Panc1 (cell line): Measurements from ENCODE around the gene MPRIP. TPM values are rescaled to one million over a fixed set of nuclear protein-coding genes. Genes with fewer than 3 reads are reported as not detected.

ENCODE experiments used
- ATAC-seq: fragments of 200-7000 bp; cut with Tn5 transposase; 2 replicates; pipeline ENCODE4 v1.9.1; 2020; ENCODE audit warnings: mild to moderate bottlenecking, moderate library complexity
- BruUV-seq: library from RNA; stranded (reverse); fragments of 400-500 nt; replicated peaks from 2 replicates; lab custom pipeline; 2021; lab: Mats Ljungman, UMichigan
- CTCF ChIA-PET: fragments of 300-600 bp; sonication (Branson Sonifier 250); formaldehyde crosslinking; loops from one replicate; lab custom pipeline; 2022; ENCODE audit warnings: antibody characterized with exemption; lab: Charles Lee
- POLR2A ChIA-PET: fragments of 300-600 bp; sonication (Branson Sonifier 250); formaldehyde crosslinking; loops from one replicate; lab custom pipeline; 2022; ENCODE audit warnings: antibody characterized with exemption; lab: Charles Lee
- DNase-seq: peaks from one replicate; pipeline ENCODE4 v3.0.0-alpha.2; 2010; ENCODE audit warnings: low read depth, low spot score
- H3K27ac ChIP-seq: 2 replicates; pipeline ENCODE4 v1.5.1; 2011; ENCODE audit warnings: mild to moderate bottlenecking, low read length, inconsistent platforms
- H3K27me3 ChIP-seq: fragments of 200-500 bp; sonication (Bioruptor generic); 2 replicates; pipeline ENCODE4 v1.6.0; 2014; ENCODE audit warnings: low read length, inconsistent platforms; ENCODE audit not compliant: control insufficient read depth, insufficient read depth
- H3K36me3 ChIP-seq: fragments of 200-500 bp; sonication (Bioruptor generic); 2 replicates; pipeline ENCODE4 v1.5.1; 2014; ENCODE audit warnings: inconsistent platforms, mild to moderate bottlenecking, low read length, moderate library complexity; ENCODE audit not compliant: control insufficient read depth, insufficient read depth
- H3K4me1 ChIP-seq: 2 replicates; pipeline ENCODE4 v1.5.1; 2011; ENCODE audit warnings: inconsistent platforms, mild to moderate bottlenecking, low read length, moderate library complexity; ENCODE audit not compliant: control insufficient read depth, insufficient read depth
- H3K4me3 ChIP-seq, 2 experiments: 2 replicates each; pipeline ENCODE4 v1.5.1; 2011 to 2012; ENCODE audit warnings: low read depth in 2 of 2, low read length in 2 of 2, mild to moderate bottlenecking in 2 of 2, inconsistent platforms in 1 of 2, moderate library complexity in 1 of 2
- H3K9me3 ChIP-seq: fragments of 200-500 bp; sonication (Bioruptor generic); 2 replicates; pipeline ENCODE4 v1.5.1; 2014; ENCODE audit warnings: low read depth, mild to moderate bottlenecking, inconsistent platforms, low read length, moderate library complexity; ENCODE audit not compliant: control insufficient read depth, insufficient read depth
- POLR2AphosphoS5 ChIP-seq: IDR thresholded peaks from 2 replicates; pipeline ENCODE4 v1.6.1; 2012; ENCODE audit warnings: mild to moderate bottlenecking, low read depth, low read length, moderate library complexity
- SIN3A ChIP-seq: IDR thresholded peaks from 2 replicates; pipeline ENCODE4 v1.6.1; 2012; ENCODE audit warnings: low read depth, mild to moderate bottlenecking, low read length, moderate library complexity, borderline replicate concordance; ENCODE audit not compliant: insufficient read depth
- TCF7L2 ChIP-seq: IDR thresholded peaks from 2 replicates; pipeline ENCODE4 v1.6.1; 2011; ENCODE audit warnings: mild to moderate bottlenecking, low read depth, low read length, inconsistent platforms
- in situ Hi-C: cut with HindIII; loops from 2 replicates; pipeline ENCODE4 v1.10.0; 2016; ENCODE audit warnings: low sequenced_read_pairs, low pct_unique_long_range_greater_than_20kb
- intact Hi-C: fragments of 100-400 bp; cut with micrococcal nuclease; formaldehyde crosslinking; loops from one replicate; pipeline ENCODE4 v1.10.0; 2022; ENCODE audit not compliant: unreplicated experiment
- total RNA-seq: library from RNA; stranded (reverse); gene quantifications from one replicate; pipeline ENCODE4 v1.2.1, GENCODE V29; 2021; ENCODE audit not compliant: unreplicated experiment
- TF ChIP-seq, protein P1 (sequence below), 2 experiments: IDR thresholded peaks; 2 replicates each; pipeline ENCODE4 v1.6.1; 2011 to 2012; ENCODE audit warnings: low read depth in 2 of 2, control low read depth in 1 of 2, low read length in 1 of 2, mild to moderate bottlenecking in 1 of 2, moderate library complexity in 1 of 2; ENCODE audit not compliant: insufficient read depth in 1 of 2
- TF ChIP-seq, protein P2 (sequence below): fragments of 450-650 bp; IDR thresholded peaks from 2 replicates; pipeline ENCODE4 v1.5.1; 2017; ENCODE audit warnings: mild to moderate bottlenecking

MPRIP gene
- total RNA-seq, 1 experiment from 2014 or later = 155 TPM

DNA sequence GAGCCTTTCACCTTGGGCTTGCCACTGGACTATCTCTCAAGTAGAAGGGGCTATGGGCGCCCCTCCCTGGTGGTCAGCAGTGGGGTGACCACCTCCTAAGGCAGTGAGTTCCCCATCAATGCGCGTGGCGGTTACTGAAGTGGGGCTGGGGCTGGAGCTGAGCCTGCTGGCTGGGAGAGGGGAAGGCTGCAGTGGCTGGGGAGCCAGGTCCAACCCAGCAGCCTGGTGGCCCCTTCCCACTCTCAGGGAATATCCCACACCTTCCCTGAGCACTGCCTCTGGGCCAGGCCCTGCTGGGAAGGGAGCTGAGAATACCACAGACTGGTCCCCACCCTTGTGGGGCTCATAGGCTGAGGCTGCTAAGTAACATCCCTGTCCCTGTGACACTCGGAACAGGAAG is 19.8 kb upstream of the MPRIP start:
- CTCF ChIA-PET = no interaction called here
- Histone ChIP-seq H3K27me3 (no peaks in the 10 kb centered on the region), H3K36me3 (no peaks in the 10 kb centered on the region), H3K27ac (no peak overlapping the region), H3K4me3 (no peak overlapping the region), H3K4me1 (0 out of 2 replicates have a peak, but pooled peaks cover 4% of the 10 kb centered on the region), H3K9me3 (no peaks in the 10 kb centered on the region)
- in situ Hi-C loops = no loop called here
- POLR2A ChIA-PET = no interaction called here
- no TSS peak for BruUV-seq
- no peak for DNase-seq
- intact Hi-C loops = no loop called here
- no peak for ATAC-seq
- TF ChIP-seq SIN3A (no peak), POLR2AphosphoS5 (no peak), TCF7L2 (no peak)
- TF ChIP-seq, protein P1, sequence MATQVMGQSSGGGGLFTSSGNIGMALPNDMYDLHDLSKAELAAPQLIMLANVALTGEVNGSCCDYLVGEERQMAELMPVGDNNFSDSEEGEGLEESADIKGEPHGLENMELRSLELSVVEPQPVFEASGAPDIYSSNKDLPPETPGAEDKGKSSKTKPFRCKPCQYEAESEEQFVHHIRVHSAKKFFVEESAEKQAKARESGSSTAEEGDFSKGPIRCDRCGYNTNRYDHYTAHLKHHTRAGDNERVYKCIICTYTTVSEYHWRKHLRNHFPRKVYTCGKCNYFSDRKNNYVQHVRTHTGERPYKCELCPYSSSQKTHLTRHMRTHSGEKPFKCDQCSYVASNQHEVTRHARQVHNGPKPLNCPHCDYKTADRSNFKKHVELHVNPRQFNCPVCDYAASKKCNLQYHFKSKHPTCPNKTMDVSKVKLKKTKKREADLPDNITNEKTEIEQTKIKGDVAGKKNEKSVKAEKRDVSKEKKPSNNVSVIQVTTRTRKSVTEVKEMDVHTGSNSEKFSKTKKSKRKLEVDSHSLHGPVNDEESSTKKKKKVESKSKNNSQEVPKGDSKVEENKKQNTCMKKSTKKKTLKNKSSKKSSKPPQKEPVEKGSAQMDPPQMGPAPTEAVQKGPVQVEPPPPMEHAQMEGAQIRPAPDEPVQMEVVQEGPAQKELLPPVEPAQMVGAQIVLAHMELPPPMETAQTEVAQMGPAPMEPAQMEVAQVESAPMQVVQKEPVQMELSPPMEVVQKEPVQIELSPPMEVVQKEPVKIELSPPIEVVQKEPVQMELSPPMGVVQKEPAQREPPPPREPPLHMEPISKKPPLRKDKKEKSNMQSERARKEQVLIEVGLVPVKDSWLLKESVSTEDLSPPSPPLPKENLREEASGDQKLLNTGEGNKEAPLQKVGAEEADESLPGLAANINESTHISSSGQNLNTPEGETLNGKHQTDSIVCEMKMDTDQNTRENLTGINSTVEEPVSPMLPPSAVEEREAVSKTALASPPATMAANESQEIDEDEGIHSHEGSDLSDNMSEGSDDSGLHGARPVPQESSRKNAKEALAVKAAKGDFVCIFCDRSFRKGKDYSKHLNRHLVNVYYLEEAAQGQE (IDR thresholded peaks at IDR 0.05; ENCODE audit: insufficient read depth in 1 of 2, low read depth in 2 of 2, low read length in 1 of 2) = no peak
- TF ChIP-seq, protein P2, sequence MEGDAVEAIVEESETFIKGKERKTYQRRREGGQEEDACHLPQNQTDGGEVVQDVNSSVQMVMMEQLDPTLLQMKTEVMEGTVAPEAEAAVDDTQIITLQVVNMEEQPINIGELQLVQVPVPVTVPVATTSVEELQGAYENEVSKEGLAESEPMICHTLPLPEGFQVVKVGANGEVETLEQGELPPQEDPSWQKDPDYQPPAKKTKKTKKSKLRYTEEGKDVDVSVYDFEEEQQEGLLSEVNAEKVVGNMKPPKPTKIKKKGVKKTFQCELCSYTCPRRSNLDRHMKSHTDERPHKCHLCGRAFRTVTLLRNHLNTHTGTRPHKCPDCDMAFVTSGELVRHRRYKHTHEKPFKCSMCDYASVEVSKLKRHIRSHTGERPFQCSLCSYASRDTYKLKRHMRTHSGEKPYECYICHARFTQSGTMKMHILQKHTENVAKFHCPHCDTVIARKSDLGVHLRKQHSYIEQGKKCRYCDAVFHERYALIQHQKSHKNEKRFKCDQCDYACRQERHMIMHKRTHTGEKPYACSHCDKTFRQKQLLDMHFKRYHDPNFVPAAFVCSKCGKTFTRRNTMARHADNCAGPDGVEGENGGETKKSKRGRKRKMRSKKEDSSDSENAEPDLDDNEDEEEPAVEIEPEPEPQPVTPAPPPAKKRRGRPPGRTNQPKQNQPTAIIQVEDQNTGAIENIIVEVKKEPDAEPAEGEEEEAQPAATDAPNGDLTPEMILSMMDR = no peak

DNA sequence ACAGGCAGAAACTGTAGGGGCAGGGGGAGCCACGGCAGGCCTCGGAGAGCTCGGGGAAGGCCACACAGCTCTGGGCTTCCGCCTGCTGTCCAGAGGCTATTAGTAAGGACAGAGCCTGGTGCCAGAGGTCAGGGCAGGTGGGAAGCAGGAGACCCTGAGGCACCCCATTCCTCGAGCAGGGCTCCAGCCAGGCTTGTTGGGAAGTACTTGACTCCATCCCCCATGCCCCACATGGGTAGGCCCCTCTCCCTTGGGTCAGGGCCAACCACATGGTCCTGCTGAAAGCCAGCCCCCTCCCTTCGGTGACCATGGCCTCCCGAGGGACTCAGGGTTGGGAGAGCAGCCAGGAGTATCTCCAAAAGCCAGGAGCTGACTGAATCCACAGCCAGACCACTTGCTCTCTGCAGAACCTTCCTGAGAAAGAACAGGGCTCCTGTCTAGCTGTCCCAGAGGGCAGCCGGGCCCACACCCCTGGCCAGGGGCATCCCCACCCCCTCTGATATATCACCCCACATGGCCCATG is 17.4 kb upstream of the MPRIP start:
- Histone ChIP-seq H3K4me3 (no peak overlapping the region), H3K36me3 (no peaks in the 10 kb centered on the region), H3K27me3 (no peaks in the 10 kb centered on the region), H3K27ac (no peak overlapping the region), H3K4me1 (0 out of 2 replicates have a peak, but pooled peaks cover 4% of the 10 kb centered on the region), H3K9me3 (no peaks in the 10 kb centered on the region)
- no TSS peak for BruUV-seq
- DNase-seq (no peak), ATAC-seq (no peak)
- TF ChIP-seq, protein P2 = no peak
- TF ChIP-seq TCF7L2 (no peak), POLR2AphosphoS5 (no peak), SIN3A (no peak)
- TF ChIP-seq, protein P1 (IDR thresholded peaks at IDR 0.05; ENCODE audit: insufficient read depth in 1 of 2, low read depth in 2 of 2, low read length in 1 of 2) = no peak
- intact Hi-C loops = no loop called here
- in situ Hi-C loops = no loop called here
- ChIA-PET POLR2A (no interaction called here), CTCF (no interaction called here)
